ENCODE results near the gene HDAC11. TPM values are rescaled to one million over a fixed set of nuclear protein-coding genes. Genes with fewer than 3 reads are reported as not detected.
"Not testable (repeated sequence)": the region's sequence is repeated elsewhere in the genome, so short reads cannot be mapped to it uniquely, and the experiment has no call there.

The HDAC11 gene
- polyA plus RNA-seq (2014; cell fraction: cytosol; rRNA removed) = 11.6 and 11.8 TPM in 2 replicates
- polyA plus RNA-seq (2014; cell fraction: nucleus; rRNA removed) = 5.2 and 6.3 TPM in 2 replicates

- peak; percentile 98 for DNase-seq (ENCODE audit: low spot score)
Measured at GRCh38 chr3:13479582-13480339, at the start of gene HDAC11. HDAC11 (plus strand) TSS chr3:13480306; CDS start chr3:13480348, 42 bp downstream.

- not testable (repeated sequence) for DNase-seq (ENCODE audit: low spot score)
Measured at GRCh38 chr3:13430411-13430875, 49.7 kb upstream of the HDAC11 start.

GRCh38 chr3:13432093-13432492 is 48.0 kb upstream of the HDAC11 start:
- no peak for DNase-seq (ENCODE audit: low spot score)

GRCh38 chr3:13433912-13434311 is 46.2 kb upstream of the HDAC11 start:
- no peak for DNase-seq (ENCODE audit: low spot score)

- DNase-seq (ENCODE audit: low spot score) = not testable (repeated sequence)
Measured at GRCh38 chr3:13436213-13436612, 43.9 kb upstream of the HDAC11 start.

- DNase-seq (ENCODE audit: low spot score) = no peak
Measured at GRCh38 chr3:13440204-13440817, 39.8 kb upstream of the HDAC11 start.

GRCh38 chr3:13442882-13443281 is 37.2 kb upstream of the HDAC11 start:
- DNase-seq (ENCODE audit: low spot score) = not testable (repeated sequence)

- no peak for DNase-seq (ENCODE audit: low spot score)
Measured at GRCh38 chr3:13451301-13451673, 28.8 kb upstream of the HDAC11 start.

GRCh38 chr3:13452490-13453335 is 27.4 kb upstream of the HDAC11 start:
- peak; percentile 64 for DNase-seq (ENCODE audit: low spot score)

GRCh38 chr3:13455644-13456043 is 24.5 kb upstream of the HDAC11 start:
- DNase-seq (ENCODE audit: low spot score) = no peak

GRCh38 chr3:13457593-13457992 is 22.5 kb upstream of the HDAC11 start:
- DNase-seq (ENCODE audit: low spot score) = no peak

- DNase-seq (ENCODE audit: low spot score) = no peak
Measured at GRCh38 chr3:13459605-13460340, 20.3 kb upstream of the HDAC11 start.

GRCh38 chr3:13460341-13460736 is 19.8 kb upstream of the HDAC11 start:
- no peak for DNase-seq (ENCODE audit: low spot score)

- DNase-seq (ENCODE audit: low spot score) = peak; percentile 80
Measured at GRCh38 chr3:13461169-13462124, 18.7 kb upstream of the HDAC11 start.

GRCh38 chr3:13462125-13462629 is 17.9 kb upstream of the HDAC11 start:
- DNase-seq (ENCODE audit: low spot score) = no peak

GRCh38 chr3:13462822-13463221 is 17.3 kb upstream of the HDAC11 start:
- DNase-seq (ENCODE audit: low spot score) = no peak

- no peak for DNase-seq (ENCODE audit: low spot score)
Measured at GRCh38 chr3:13463618-13464400, 16.3 kb upstream of the HDAC11 start.

- DNase-seq (ENCODE audit: low spot score) = no peak
Measured at GRCh38 chr3:13465236-13465873, 14.8 kb upstream of the HDAC11 start.

- DNase-seq (ENCODE audit: low spot score) = no peak
Measured at GRCh38 chr3:13466781-13467180, 13.3 kb upstream of the HDAC11 start.
